Measurements from ENCODE around the gene ZFPL1.

- TF ChIP-seq CTCF (IDR thresholded peaks at IDR 0.05) (no peak), POLR2A (IDR thresholded peaks at IDR 0.05) (no peak)
Measured at GRCh38 chr11:65067446-65067845, 16.6 kb upstream of the ZFPL1 start.

Data from heart left ventricle (tissue), 13 donors.